GM21423 (cell line): ENCODE measurements around the gene C3AR1.
"Not testable (repeated sequence)": the region's sequence is repeated elsewhere in the genome, so short reads cannot be mapped to it uniquely, and the experiment has no call there.

ENCODE experiments used
- ATAC-seq: cut with Tn5 transposase; IDR thresholded peaks from one replicate; pipeline ENCODE4 v1.9.1; 2021; ENCODE audit warnings: mild to moderate bottlenecking, moderate library complexity; ENCODE audit not compliant: unreplicated experiment

C3AR1 gene

GRCh38 chr12:8031017-8031416, 35.1 kb downstream of the C3AR1 start:
- not testable (repeated sequence) for ATAC-seq

GRCh38 chr12:8030189-8030588, 36.0 kb downstream of the C3AR1 start:
- no peak for ATAC-seq

GRCh38 chr12:8028267-8028666, 37.9 kb downstream of the C3AR1 start:
- no peak for ATAC-seq

- no peak for ATAC-seq
These were observed 38.3 kb downstream of the C3AR1 start for GRCh38 chr12:8027856-8028255.

- peak; percentile 97 for ATAC-seq
These were observed 39.8 kb downstream of the C3AR1 start for GRCh38 chr12:8026291-8026900.

- ATAC-seq = no peak
These were observed 47.2 kb downstream of the C3AR1 start for GRCh38 chr12:8018666-8019581.

- ATAC-seq = not testable (repeated sequence)
These were observed 47.9 kb downstream of the C3AR1 start for GRCh38 chr12:8018213-8018612.

GRCh38 chr12:8014836-8015235, 51.3 kb downstream of the C3AR1 start:
- no peak for ATAC-seq

GRCh38 chr12:8012651-8013309, 53.4 kb downstream of the C3AR1 start:
- no peak for ATAC-seq

GRCh38 chr12:8011331-8011730, 54.8 kb downstream of the C3AR1 start:
- ATAC-seq = no peak
